ENCODE results near the gene TUFM. TPM values are rescaled to one million over a fixed set of nuclear protein-coding genes. Genes with fewer than 3 reads are reported as not detected.
"Not testable (repeated sequence)": the region's sequence is repeated elsewhere in the genome, so short reads cannot be mapped to it uniquely, and the experiment has no call there.

TUFM gene
- total RNA-seq, 2 donors from 2014 or later = 235 to 315 TPM

DNA sequence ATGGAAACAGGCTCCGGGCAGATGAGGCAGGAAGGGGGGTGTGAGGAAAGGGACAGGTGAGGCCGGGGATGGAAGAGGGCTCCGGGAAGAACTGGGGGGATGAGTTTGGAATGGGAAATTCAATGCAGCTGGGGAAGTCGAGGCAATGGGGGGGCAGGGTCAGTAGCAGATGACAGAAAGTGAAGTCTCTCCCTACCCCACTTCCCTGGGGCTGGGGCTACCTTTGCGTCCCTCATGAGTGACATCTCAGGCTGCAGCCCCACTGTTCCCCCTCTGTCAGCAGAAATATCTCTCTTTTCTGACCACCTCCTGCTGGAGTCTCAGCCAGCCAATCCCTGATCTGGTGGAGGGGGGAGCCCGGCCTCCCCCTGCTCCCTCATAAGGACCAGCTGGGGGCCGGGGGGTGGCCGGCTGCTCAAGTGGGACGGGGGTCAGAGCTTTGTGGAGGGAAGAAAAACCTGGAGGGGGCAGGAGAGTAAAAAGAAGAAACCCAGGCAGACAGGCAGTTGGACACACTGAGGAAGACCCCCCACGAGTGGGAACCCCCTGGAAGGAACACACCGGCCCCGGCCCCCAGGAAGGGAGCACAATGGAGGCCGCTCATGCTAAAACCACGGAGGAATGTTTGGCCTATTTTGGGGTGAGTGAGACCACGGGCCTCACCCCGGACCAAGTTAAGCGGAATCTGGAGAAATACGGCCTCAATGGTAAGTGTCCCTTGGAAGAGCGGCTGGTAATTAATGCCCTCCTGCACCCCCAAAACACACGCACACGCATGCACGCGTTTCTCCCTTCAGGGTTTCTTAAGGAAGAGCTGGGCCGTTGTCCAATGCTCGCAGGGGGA, 32.2 kb upstream of the TUFM start, which contains the start of gene ATP2A1:
Gene ATP2A1, plus strand, starts transcription at position 406 of the 844 bp plus-strand sequence. Its CDS starts 184 bp downstream, at position 590.
- no peak for ATAC-seq
- no peak for DNase-seq (ENCODE audit: low spot score in 2 of 2)
- peak within 1 kb of the TSS; percentile 50 to 71 for H3K27ac Mint-ChIP-seq
- H3K36me3 Mint-ChIP-seq = peaks cover 8 to 9% of the 10 kb centered on the region in 2 donors
- peaks cover 0 to 5% of the 10 kb centered on the region in 2 donors for H3K9me3 Mint-ChIP-seq

DNA sequence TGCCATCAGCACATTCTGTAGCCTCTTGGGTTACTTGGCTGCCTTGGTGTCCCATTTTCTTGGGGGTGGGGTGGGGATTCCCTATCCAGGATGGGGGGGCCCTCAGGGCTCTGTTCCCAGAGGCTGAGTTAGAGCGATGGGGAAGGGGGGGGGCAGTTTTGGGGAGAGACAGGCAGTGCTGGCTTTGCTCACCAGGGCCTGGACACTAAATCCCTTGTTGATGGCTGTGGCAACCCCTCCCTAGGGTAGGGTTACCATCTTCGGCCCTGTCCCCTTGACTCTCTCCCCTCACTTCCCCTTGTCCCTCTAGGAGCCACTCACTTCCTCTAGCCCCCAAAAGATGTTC, 31.5 kb upstream of the TUFM start:
- H3K27ac Mint-ChIP-seq = peak overlapping the region in 1 of 2 donors; percentile 56
- ATAC-seq (no peak), DNase-seq (ENCODE audit: low spot score in 2 of 2) (no peak)
- peaks cover 0 to 5% of the 10 kb centered on the region in 2 donors for H3K9me3 Mint-ChIP-seq
- H3K36me3 Mint-ChIP-seq = peaks cover 8 to 9% of the 10 kb centered on the region in 2 donors

DNA sequence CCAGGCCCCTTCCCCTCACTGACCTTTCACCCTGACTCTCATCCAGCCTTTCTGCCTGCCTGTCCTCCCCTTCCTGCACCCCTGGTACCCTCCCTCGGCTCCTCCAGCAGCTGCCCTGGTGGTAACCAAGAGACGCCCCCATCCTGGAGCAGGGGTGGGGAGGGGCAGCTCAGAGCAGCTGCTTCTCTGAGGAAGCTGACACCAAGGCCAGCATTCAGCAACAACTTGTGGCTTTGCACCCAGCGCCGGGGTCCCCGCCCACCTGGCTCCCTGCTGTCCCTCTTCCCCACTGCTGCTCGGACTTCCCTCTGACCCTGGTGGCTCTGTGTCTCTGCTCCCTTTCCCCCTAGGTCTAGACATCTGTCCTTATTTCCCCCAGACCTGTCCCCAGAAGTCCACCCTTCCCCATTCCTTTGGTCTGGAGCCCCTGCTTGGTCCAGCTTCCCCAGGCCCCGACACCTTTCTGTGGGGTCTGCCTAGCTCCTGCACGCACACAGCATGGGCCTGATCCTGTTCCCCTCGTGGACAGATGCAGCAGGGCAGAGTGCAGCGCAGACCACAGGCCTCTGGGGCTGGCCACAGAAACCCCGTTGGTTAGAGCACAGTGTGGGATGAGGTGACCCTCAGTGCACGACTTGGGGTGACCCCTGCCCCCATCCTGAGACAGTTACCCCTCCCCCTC, 31.0 kb upstream of the TUFM start:
- peaks cover 8 to 9% of the 10 kb centered on the region in 2 donors for H3K36me3 Mint-ChIP-seq
- DNase-seq (ENCODE audit: low spot score in 2 of 2) (no peak), ATAC-seq (no peak)
- H3K9me3 Mint-ChIP-seq = peaks cover 0 to 5% of the 10 kb centered on the region in 2 donors
- peak overlapping the region in 1 of 2 donors; percentile 56 for H3K27ac Mint-ChIP-seq

DNA sequence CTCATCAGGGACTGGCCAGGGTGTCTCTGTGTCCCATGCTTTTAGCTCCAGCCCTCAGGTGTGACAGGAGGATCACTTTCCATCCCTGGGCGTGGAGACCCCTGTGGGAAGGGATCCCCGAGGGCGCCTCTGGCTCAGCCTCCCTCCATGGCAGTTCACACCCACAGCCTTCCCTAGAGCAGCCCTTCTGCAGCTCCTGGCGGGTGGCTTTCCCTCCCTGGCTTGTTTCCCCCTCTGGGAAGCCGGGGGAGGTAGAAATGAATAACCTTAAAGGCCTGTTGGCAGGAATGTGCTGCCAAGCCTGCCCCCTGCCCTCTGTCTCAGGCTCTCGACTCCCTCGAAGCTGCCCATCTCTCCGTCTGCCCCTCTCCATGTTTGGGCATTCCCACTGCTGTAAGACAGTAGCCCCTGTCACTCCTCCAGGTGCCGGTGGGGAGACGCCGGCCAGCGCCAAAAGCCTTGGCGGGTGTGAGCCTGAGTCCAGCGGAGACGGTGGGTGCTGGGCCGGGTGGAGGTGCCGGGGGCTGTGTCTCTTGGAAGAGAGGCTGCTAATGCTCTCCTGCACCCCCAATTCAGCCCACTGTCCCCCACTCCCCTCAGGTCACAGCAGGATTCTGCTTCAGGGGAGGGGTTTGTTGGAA, 30.0 kb upstream of the TUFM start:
- peak overlapping the region in 1 of 2 donors; percentile 56 for H3K27ac Mint-ChIP-seq
- no peak for ATAC-seq
- DNase-seq (ENCODE audit: low spot score in 2 of 2) = no peak
- peaks cover 0 to 4% of the 10 kb centered on the region in 2 donors for H3K9me3 Mint-ChIP-seq
- peaks cover 4 to 5% of the 10 kb centered on the region in 2 donors for H3K36me3 Mint-ChIP-seq

DNA sequence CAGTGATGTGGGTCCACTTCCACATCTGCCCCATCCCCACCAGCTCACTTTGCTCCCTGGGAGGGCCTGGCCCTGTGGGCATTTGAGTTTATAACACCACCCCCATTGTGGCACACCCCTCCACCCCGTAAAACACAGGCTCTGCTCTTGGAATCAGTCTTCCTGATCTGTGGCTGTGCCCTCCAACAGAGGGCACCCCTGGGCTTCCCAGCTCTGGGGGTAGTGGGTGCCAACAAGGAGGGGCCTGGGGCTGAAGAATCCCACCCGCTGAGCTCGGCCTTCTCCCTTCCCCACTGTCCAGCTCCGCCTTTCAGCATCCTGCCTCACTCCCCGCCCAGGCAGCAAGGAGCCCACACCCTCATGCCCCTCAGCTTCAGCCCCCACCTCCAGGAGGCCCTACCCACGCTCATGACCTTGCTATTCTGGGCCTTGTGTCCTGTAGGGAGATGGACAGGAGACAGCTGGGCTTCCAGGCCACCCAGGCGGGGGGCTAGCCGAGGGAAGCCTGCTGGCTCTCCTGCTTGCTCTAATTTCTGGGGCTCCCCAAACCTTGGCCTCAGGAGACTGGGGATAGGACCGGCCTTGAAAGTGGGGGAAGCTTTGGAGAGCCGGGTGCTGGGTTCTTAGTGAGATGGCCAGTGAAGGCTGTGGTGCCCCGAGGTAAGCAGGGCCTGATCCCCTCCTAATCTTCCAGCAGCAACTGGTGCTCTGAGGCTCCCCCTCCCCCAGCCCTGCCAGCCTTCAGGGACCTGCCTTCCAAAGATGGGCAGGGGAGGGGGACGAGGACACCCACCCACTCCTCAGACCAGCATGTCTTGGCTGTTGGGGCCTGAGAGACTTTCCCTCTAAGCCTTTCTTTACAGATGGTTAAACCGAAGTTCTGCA, 29.2 kb upstream of the TUFM start:
- no peak for DNase-seq (ENCODE audit: low spot score in 2 of 2)
- no peak for ATAC-seq
- no peaks in the 10 kb centered on the region for H3K36me3 Mint-ChIP-seq
- no peaks in the 10 kb centered on the region for H3K9me3 Mint-ChIP-seq
- peak overlapping the region in 1 of 2 donors; percentile 89 for H3K27ac Mint-ChIP-seq

DNA sequence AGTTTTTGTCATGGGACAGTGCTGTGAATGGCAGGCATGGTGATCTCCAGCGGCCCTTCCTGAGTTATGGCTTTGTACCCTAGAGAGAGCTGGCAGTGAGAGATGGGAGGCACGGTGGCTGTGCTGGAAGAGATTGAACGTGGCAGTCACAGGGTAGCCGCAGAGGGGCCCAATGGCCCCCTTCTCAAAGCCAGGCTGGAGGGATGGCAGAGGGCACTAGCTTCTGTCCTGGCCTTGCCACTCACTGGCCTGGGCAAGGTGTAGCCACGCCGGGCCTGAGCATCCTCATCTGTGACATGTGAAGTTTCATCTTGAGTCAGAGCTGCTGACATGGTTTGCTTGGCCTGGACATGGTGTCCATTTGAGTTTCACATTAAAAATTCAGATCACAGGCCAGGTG, 28.3 kb upstream of the TUFM start:
- ATAC-seq = peak in 1 of 2 donors; percentile 27
- no peak overlapping the region for H3K27ac Mint-ChIP-seq
- no peaks in the 10 kb centered on the region for H3K36me3 Mint-ChIP-seq
- no peaks in the 10 kb centered on the region for H3K9me3 Mint-ChIP-seq
- no peak for DNase-seq (ENCODE audit: low spot score in 2 of 2)

DNA sequence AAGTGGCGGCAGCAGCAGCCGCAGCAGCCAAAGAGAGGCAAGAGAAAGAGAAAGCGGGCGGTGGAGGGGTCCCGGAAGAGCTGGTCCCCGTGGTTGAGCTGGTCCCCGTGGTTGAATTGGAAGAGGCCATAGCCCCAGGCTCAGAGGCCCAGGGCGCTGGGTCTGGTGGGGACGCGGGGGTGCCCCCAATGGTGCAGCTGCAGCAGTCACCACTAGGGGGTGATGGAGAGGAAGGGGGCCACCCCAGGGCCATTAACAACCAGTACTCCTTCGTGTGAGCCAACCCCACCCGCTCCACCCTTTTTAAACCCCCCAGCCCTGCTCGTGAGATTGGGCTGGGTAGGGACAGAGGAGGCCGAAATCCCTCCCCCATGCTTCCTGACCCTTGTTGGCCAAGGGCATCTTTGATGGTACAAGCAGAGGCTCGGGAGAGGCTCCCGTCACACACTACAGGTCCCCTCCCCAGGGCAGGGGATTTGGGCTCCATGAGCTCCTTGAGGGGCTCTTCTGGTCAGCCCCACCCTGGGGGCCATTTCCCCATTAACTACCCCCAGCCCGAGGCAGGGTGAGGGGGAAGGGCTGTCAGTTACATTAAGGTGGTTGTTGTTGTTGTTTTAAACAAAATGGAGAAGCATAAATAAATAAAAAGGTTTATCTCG, 27.5 kb upstream of the TUFM start:
- peak in 1 of 2 donors; percentile 73 for DNase-seq (ENCODE audit: low spot score in 2 of 2)
- H3K27ac Mint-ChIP-seq = peak overlapping the region in 1 of 2 donors; percentile 44

DNA sequence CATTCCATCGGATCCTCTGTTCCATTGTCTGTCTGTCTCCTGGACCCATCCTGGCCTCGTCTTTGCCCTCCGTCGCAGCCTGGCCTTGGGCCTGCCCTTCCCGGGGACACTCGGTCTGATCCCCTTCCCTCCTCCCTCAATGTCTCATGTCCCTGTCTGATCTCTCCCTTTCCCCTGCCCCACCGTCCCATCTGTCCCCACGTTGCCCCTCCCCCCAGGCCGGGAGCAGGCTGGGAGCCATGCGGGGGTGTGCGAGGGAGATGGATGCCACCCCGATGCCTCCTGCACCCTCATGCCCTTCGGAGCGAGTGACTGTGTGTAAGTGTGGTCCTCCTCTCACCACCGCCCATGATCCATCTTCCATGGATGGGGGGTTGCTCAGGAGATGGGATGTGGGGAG, 26.8 kb upstream of the TUFM start:
- H3K36me3 Mint-ChIP-seq = no peaks in the 10 kb centered on the region
- no peak for DNase-seq (ENCODE audit: low spot score in 2 of 2)

More for the DNA sequence above, 27.5 kb upstream of the TUFM start:
- Mint-ChIP-seq H3K36me3 (no peaks in the 10 kb centered on the region), H3K9me3 (no peaks in the 10 kb centered on the region)
- ATAC-seq = peak; percentile 63 to 79

DNA sequence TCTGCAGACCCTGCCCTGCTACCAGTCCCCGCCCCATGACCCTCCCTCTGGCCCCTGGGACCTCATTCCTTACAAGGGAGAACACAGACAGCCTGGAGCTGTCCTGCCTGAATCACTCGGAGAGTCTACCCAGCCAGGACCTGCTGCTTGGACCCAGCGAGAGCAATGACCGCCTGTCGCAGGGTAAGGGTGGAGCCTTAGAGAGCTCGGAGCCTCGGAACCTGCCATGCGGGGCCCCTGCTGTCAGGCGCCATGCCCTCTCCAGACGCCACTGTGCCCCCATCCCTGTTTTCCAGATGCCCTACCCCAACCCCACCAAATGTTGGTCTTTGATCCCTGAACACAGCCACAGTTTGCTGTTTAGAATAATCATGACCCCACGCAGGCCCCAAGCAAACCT, 23.1 kb upstream of the TUFM start:
- H3K27ac Mint-ChIP-seq = peak overlapping the region in 1 of 2 donors; percentile 4
- DNase-seq (ENCODE audit: low spot score in 2 of 2) = no peak
- H3K9me3 Mint-ChIP-seq = no peaks in the 10 kb centered on the region
- no peaks in the 10 kb centered on the region for H3K36me3 Mint-ChIP-seq
- no peak for ATAC-seq

More for the DNA sequence above, 26.8 kb upstream of the TUFM start:
- no peak for ATAC-seq
- H3K27ac Mint-ChIP-seq = no peak overlapping the region
- H3K9me3 Mint-ChIP-seq = no peaks in the 10 kb centered on the region

DNA sequence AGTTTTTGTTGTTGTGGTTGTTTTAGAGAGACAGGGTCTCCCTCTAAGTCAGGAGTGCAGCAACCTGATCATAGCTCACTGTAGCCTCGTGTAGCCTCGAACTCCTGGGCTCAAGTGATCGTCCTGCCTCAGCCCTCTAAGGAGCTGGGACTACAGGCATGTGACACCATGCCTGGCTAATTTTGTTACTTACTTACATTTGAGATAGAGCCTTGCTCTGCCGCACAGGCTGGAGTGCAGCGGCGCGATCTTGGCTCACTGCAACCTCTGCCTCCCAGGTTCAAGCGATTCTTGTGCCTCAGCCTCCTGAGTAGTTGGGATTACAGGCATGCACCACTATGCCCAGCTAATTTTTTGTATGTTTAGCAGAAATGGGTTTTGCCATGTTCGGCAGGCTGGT, 21.5 kb upstream of the TUFM start:
- not testable (repeated sequence) for H3K27ac Mint-ChIP-seq; H3K9me3 Mint-ChIP-seq; H3K36me3 Mint-ChIP-seq; ATAC-seq; DNase-seq (ENCODE audit: low spot score in 2 of 2)

DNA sequence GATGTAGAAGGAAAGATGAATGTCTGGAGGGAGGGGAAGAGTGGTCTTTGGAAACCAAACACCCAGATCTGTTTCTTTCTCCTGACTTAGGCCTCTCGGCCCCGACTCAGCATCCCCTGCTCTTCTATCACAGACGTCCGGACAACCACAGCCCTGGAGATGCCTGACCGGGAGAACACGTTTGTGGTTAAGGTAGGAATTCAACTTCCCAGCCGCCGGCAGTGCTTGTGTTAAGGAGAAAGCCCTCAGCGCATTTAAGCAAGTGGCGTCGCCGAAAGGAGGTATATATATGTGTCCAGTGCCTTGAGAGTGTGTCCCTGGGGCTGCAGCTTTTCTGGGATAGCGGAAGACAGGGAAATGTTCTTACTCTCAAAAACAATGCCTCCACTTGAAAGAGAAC, 21.1 kb upstream of the TUFM start:
- peak overlapping the region in 1 of 2 donors; percentile 14 for H3K27ac Mint-ChIP-seq
- ATAC-seq (no peak), DNase-seq (ENCODE audit: low spot score in 2 of 2) (no peak)
- H3K9me3 Mint-ChIP-seq = no peaks in the 10 kb centered on the region
- peaks cover 6 to 8% of the 10 kb centered on the region in 2 donors for H3K36me3 Mint-ChIP-seq

DNA sequence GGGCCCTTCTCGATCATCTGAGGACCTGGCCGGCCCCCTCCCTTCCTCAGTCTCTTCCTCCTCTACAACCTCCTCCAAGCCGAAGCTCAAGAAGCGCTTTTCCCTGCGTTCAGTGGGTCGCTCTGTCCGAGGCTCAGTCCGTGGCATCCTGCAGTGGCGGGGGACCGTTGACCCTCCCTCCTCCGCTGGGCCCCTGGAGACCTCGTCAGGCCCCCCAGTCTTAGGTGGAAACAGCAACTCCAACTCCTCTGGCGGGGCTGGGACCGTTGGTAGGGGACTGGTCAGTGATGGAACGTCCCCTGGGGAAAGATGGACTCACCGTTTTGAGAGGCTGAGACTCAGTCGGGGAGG, 20.3 kb upstream of the TUFM start:
- Mint-ChIP-seq H3K36me3 (peaks cover 8 to 12% of the 10 kb centered on the region in 2 donors), H3K27ac (peak overlapping the region in 1 of 2 donors; percentile 92), H3K9me3 (no peaks in the 10 kb centered on the region)
- DNase-seq (ENCODE audit: low spot score in 2 of 2) (no peak), ATAC-seq (no peak)

DNA sequence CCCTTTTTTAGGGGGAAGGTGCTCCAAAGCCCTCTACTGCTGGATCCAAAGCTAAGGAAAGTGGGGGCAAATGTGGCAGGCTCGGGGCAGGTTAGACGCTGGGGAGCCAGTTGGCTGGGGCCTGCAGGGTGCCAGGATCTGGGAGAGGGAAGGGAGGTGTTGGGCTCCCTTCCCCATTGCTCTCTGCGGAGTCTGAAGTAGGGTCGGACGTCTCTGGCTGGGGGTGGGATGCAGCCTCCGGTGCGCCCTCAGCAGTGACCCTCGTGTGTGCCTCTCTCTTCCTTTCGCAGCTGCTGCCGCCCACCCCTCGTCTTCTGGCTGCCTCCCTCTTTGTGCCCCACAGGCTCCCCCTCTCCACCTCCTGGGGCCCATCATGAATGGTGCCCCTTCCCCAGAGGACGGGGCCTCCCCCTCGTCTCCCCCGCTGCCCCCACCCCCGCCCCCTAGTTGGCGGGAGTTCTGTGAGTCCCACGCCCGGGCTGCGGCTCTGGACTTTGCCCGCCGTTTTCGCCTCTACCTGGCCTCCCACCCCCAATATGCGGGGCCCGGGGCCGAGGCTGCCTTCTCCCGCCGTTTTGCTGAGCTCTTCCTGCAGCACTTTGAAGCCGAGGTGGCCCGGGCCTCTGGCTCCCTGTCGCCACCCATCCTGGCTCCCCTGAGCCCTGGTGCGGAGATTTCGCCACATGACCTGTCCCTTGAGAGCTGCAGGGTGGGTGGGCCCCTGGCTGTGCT, 19.7 kb upstream of the TUFM start:
- H3K9me3 Mint-ChIP-seq = no peaks in the 10 kb centered on the region
- peaks cover 8 to 12% of the 10 kb centered on the region in 2 donors for H3K36me3 Mint-ChIP-seq
- DNase-seq (ENCODE audit: low spot score in 2 of 2) (no peak), ATAC-seq (no peak)
- peak overlapping the region in 1 of 2 donors; percentile 92 for H3K27ac Mint-ChIP-seq

DNA sequence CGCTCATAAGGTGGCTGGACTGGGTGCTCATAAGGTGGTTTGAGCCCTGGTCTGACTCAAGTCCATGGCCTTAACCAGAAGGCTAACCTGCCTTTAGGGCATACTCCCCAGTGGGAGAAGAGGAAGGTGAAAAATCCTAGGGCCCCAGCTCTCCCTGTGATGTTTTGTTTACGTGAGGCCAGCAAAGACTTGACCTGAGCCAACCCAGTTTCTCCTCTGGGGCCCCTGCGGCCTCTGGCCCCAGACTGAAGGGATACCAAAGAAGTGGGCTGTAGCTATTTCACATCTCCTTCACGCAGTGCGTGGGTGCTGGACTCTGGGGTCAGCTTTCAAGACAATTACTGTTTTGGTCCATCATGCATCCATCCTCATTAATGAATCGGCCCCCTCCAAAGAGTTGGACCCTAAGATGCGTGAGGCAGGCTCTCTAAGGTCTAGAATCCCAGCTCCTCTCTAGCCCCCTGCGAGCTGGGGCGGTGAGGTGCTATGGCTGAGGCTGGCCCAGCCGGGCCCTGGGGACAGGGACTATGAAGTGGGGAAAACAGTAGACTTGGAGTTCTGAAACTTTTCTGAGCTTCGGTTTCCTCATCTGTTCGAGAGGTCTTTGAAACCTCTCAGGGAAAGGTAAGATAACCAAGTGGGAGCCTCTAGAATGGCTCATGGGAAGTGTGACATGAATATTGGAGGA, 19.0 kb upstream of the TUFM start:
- ATAC-seq (no peak), DNase-seq (ENCODE audit: low spot score in 2 of 2) (no peak)
- no peaks in the 10 kb centered on the region for H3K9me3 Mint-ChIP-seq
- peaks cover 8 to 12% of the 10 kb centered on the region in 2 donors for H3K36me3 Mint-ChIP-seq
- peak overlapping the region in 1 of 2 donors; percentile 31 for H3K27ac Mint-ChIP-seq

All from activated naive CD4-positive, alpha-beta T cell treated with anti-CD3 and anti-CD28 coated beads, Interleukin-2, amount 50 U/mL, for 72 hours (primary cell).